ENCODE measurements around the gene ABI1. TPM values are rescaled to one million over a fixed set of nuclear protein-coding genes. Genes with fewer than 3 reads are reported as not detected.

The ABI1 gene
- total RNA-seq, 2 experiments from 2014 or later: 62.4 to 76.9 TPM

DNA sequence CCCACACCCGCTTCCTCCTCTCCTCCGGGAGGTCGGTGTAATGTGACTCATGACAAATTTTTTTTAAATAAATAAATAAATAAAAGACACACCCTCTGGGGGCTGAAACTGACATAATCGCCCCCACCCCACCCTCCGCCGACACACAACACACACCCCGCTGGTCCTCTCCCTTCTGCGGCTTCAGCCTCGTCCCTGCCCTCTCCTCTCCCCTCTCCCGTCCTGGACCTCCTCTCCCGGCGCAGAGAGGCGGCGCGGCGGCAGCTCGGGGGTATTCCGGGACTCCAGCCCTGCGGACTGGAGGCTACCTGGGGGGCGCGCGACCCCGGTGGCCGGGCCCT is 686 bp downstream of the ABI1 start:
- Histone ChIP-seq H3K4me3 (ENCODE audit: low read depth, low read length, poor library complexity, severe bottlenecking) (peak overlapping the region; percentile 99), H3K9me3 (ENCODE audit: low read length) (no peaks in the 10 kb centered on the region), H4K20me1 (ENCODE audit: insufficient read depth, low read length) (peaks cover 18% of the 10 kb centered on the region), H3K9me2 (ENCODE audit: insufficient read depth, low read length) (no peaks in the 10 kb centered on the region), H2AFZ (ENCODE audit: low read length) (peak overlapping the region; percentile 56; the same call in 1 of the 2 replicates), H3K36me3 (ENCODE audit: insufficient read depth, low read length) (peaks cover 12% of the 10 kb centered on the region), H3K4me2 (ENCODE audit: low read length) (peak overlapping the region; percentile 95), H3K4me1 (ENCODE audit: insufficient read depth, low read length, poor library complexity, severe bottlenecking) (peaks cover 34% of the 10 kb centered on the region), H3K79me2 (ENCODE audit: insufficient read depth, low read depth, low read length) (peaks cover 53% of the 10 kb centered on the region), H3K27ac (ENCODE audit: low read depth, low read length, poor library complexity, severe bottlenecking) (peak overlapping the region; percentile 95)
- ChIA-PET POLR2A (interaction anchor here (1.2 to 1.6 kb wide), 3 partner anchors 18 to 61 kb away, joined by 3 to 4 read pairs (median 3); no protein-coding TSS in a partner anchor), CTCF (ENCODE audit: unreplicated experiment) (no interaction called here)
- intact Hi-C loops (cut with micrococcal nuclease; ENCODE audit: unreplicated experiment): loop anchor here (10.0 kb wide), 1 partner anchor 295 kb away; the partner anchor contains the start of genes MASTL and YME1L1
- DNase-seq (ENCODE audit: low spot score): peak; percentile 59
- no TSS peak for BruUV-seq (replicated peaks)
- TF ChIP-seq CTCF (conservative IDR thresholded peaks at IDR 0.05; ENCODE audit: low read length): no peak
- no peak for TF ChIP-seq EZH2phosphoT487 (IDR thresholded peaks at IDR 0.05; ENCODE audit: borderline replicate concordance, low read depth, low read length)

DNA sequence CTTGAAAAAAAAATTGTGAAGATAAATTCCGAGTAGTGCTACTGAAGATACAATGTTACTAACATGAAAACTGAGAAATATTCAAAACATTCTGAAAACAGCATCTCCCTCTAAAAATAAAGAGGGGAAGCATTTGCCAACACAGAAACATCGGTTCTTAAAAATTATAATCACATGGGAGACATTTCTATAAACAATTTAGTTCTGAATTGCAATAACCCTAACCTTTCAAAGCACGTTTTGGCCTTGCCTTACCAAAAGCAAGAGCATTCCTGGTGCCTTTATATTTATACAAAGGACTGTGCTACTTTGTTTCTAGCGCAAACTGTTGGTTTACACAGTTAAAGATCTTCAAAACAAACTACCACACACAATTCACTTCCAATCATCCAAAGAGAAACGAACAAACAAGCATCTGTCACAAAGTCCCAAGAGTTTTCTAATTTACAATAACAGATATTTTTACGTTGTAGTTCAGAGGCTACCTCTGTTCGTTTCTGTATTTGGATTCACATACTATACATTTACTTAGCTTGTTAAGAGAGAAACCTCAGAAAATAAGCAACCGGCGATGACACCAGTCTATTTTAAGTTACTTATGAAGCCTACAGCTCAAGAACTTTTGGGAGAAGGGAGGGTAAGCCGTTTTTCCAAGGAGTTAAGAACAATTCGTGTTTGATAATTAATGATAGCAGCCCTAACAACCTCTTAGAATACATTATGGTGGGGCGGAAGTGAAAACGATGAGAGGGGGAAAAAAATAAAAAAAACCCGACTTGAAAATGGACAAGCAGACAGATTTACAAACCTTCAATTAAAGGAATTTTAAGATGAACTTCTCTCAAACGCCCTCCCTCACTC is 1.3 kb downstream of the ABI1 start:
- H4K20me1 ChIP-seq (ENCODE audit: insufficient read depth, low read length): peaks cover 24% of the 10 kb centered on the region
- POLR2A ChIA-PET: interaction anchor here (0.6 to 1.3 kb wide), 4 partner anchors 17 to 225 kb away, joined by 3 to 4 read pairs (median 4); no protein-coding TSS in a partner anchor
- H3K4me2 ChIP-seq (ENCODE audit: low read length): peak overlapping the region; percentile 95
- BruUV-seq (replicated peaks): no TSS peak
- H3K4me3 ChIP-seq (ENCODE audit: low read depth, low read length, poor library complexity, severe bottlenecking): peak overlapping the region; percentile 99
- intact Hi-C loops (cut with micrococcal nuclease; ENCODE audit: unreplicated experiment): loop anchor here (2.0 to 10.0 kb wide), 4 partner anchors 17 to 422 kb away; partner anchors contain the start of genes APBB1IP, MASTL and YME1L1
- H3K4me1 ChIP-seq (ENCODE audit: insufficient read depth, low read length, poor library complexity, severe bottlenecking): peaks cover 40% of the 10 kb centered on the region
- H3K79me2 ChIP-seq (ENCODE audit: insufficient read depth, low read depth, low read length): peaks cover 59% of the 10 kb centered on the region
- H3K9me2 ChIP-seq (ENCODE audit: insufficient read depth, low read length): no peaks in the 10 kb centered on the region
- TF ChIP-seq EZH2phosphoT487 (IDR thresholded peaks at IDR 0.05; ENCODE audit: borderline replicate concordance, low read depth, low read length): no peak
- no peak for TF ChIP-seq CTCF (conservative IDR thresholded peaks at IDR 0.05; ENCODE audit: low read length)
- CTCF ChIA-PET (ENCODE audit: unreplicated experiment): no interaction called here
- no peak overlapping the region for H2AFZ ChIP-seq (ENCODE audit: low read length)
- no peaks in the 10 kb centered on the region for H3K9me3 ChIP-seq (ENCODE audit: low read length)
- H3K36me3 ChIP-seq (ENCODE audit: insufficient read depth, low read length): peaks cover 18% of the 10 kb centered on the region
- peak overlapping the region; percentile 95 for H3K27ac ChIP-seq (ENCODE audit: low read depth, low read length, poor library complexity, severe bottlenecking)
- DNase-seq (ENCODE audit: low spot score): no peak

Data from OCI-LY7 (cell line).